Dedifferentiated amniotic fluid mesenchymal stem cell (primary cell): ENCODE results near the gene WNT7B.

ENCODE experiments used
- DNase-seq: peaks from one replicate; pipeline ENCODE4 v3.0.0-alpha.2; 2016; ENCODE audit errors: extremely low spot score

The WNT7B gene

GRCh38 chr22:45888221-45889092, 88.5 kb downstream of the WNT7B start:
- DNase-seq = no peak

GRCh38 chr22:45887202-45888131, 89.5 kb downstream of the WNT7B start:
- no peak for DNase-seq

- no peak for DNase-seq
Measured at GRCh38 chr22:45886540-45886939, 90.4 kb downstream of the WNT7B start.

- DNase-seq = no peak
Measured at GRCh38 chr22:45885941-45886395, 91.0 kb downstream of the WNT7B start.

- no peak for DNase-seq
Measured at GRCh38 chr22:45885171-45885840, 91.7 kb downstream of the WNT7B start.

GRCh38 chr22:45884201-45885062, 92.5 kb downstream of the WNT7B start:
- no peak for DNase-seq

GRCh38 chr22:45883811-45884170, 93.2 kb downstream of the WNT7B start:
- DNase-seq = no peak

GRCh38 chr22:45882881-45883810, 93.8 kb downstream of the WNT7B start:
- DNase-seq = no peak

GRCh38 chr22:45881524-45881875, 95.5 kb downstream of the WNT7B start:
- no peak for DNase-seq

- DNase-seq = no peak
Measured at GRCh38 chr22:45880716-45881523, 96.0 kb downstream of the WNT7B start.

- DNase-seq = no peak
Measured at GRCh38 chr22:45880091-45880715, 96.8 kb downstream of the WNT7B start.

GRCh38 chr22:45879552-45879949, 97.4 kb downstream of the WNT7B start:
- DNase-seq = no peak

GRCh38 chr22:45878901-45879551, 97.9 kb downstream of the WNT7B start:
- DNase-seq = no peak

- DNase-seq = no peak
Measured at GRCh38 chr22:45878051-45878781, 98.7 kb downstream of the WNT7B start.

GRCh38 chr22:45877651-45878050, 99.3 kb downstream of the WNT7B start:
- no peak for DNase-seq

- no peak for DNase-seq
Measured at GRCh38 chr22:45877036-45877380, 100.0 kb downstream of the WNT7B start.

- DNase-seq = no peak
Measured at GRCh38 chr22:45876136-45877035, 100.6 kb downstream of the WNT7B start.
